Measurements from ENCODE around the gene ENPP1. TPM values are rescaled to one million over a fixed set of nuclear protein-coding genes. Genes with fewer than 3 reads are reported as not detected.
"Not testable (repeated sequence)": the region's sequence is repeated elsewhere in the genome, so short reads cannot be mapped to it uniquely, and the experiment has no call there.

ENPP1 gene
- total and polyA plus RNA-seq, 2 experiments from 2014 or later, result 34.2 to 53.7 TPM

- Histone ChIP-seq H3K9me2 (ENCODE audit: insufficient read depth) (no peaks in the 10 kb centered on the region), H3K4me1 (ENCODE audit: insufficient read depth) (peaks cover 6% of the 10 kb centered on the region; the same call in 1 of the 2 replicates), H3K27me3 (replicated peaks; ENCODE audit: insufficient read depth) (no peaks in the 10 kb centered on the region), H3K27ac (no peak overlapping the region), H3K4me3 (no peak overlapping the region), H3K79me2 (ENCODE audit: insufficient read depth) (no peaks in the 10 kb centered on the region), H3K4me2 (ENCODE audit: unreplicated experiment) (no peak overlapping the region), H2AFZ (no peak overlapping the region), H4K20me1 (ENCODE audit: insufficient read depth) (no peaks in the 10 kb centered on the region), H3K9me3 (ENCODE audit: low read depth) (no peaks in the 10 kb centered on the region), H3K9ac (no peak overlapping the region), H3F3A (ENCODE audit: insufficient read depth) (no peaks in the 10 kb centered on the region), H3K36me3 (ENCODE audit: low read depth) (no peaks in the 10 kb centered on the region)
- DNase-seq, result peak; percentile 61
- 6 to 10% methylated on average over 1 of the region's 1 CpG for WGBS, 2 experiments (ENCODE audit: low coverage in 1 of 2, low lambda C conversion rate in 2 of 2, missing lambda C conversion rate in 2 of 2)
- in situ Hi-C loops (cut with MboI), result loop anchor here (10.0 to 25.0 kb wide), 2 partner anchors 219 to 873 kb away; partner anchors contain the start of gene SLC18B1
- no peak for TF ChIP-seq EZH2 (IDR thresholded peaks at IDR 0.05; ENCODE audit: insufficient read depth, poor library complexity, severe bottlenecking)
These were observed 106.4 kb downstream of the ENPP1 start for GRCh38 chr6:131914234-131914633.

- DNase-seq, result peak; percentile 84
These were observed 107.3 kb downstream of the ENPP1 start for GRCh38 chr6:131914967-131915751.

GRCh38 chr6:131916091-131916796 is 108.4 kb downstream of the ENPP1 start:
- not testable (repeated sequence) for H3K4me2 ChIP-seq (ENCODE audit: unreplicated experiment); H3K27me3 ChIP-seq (replicated peaks; ENCODE audit: insufficient read depth); H3F3A ChIP-seq (ENCODE audit: insufficient read depth); H3K9me2 ChIP-seq (ENCODE audit: insufficient read depth); H2AFZ ChIP-seq; H3K79me2 ChIP-seq (ENCODE audit: insufficient read depth); H3K4me1 ChIP-seq (ENCODE audit: insufficient read depth); H3K27ac ChIP-seq; H3K9me3 ChIP-seq (ENCODE audit: low read depth); H3K36me3 ChIP-seq (ENCODE audit: low read depth); H4K20me1 ChIP-seq (ENCODE audit: insufficient read depth); H3K9ac ChIP-seq; H3K4me3 ChIP-seq
- WGBS, 2 experiments (ENCODE audit: low coverage in 1 of 2, low lambda C conversion rate in 2 of 2, missing lambda C conversion rate in 2 of 2), result 94 to 97% methylated on average over 2 of the region's 2 CpGs
- in situ Hi-C loops (cut with MboI), result loop anchor here (10.0 to 25.0 kb wide), 2 partner anchors 221 to 871 kb away; partner anchors contain the start of gene SLC18B1
- DNase-seq, result peak; percentile 18

More at GRCh38 chr6:131914967-131915751, 107.3 kb downstream of the ENPP1 start:
- Histone ChIP-seq H3K9me3 (ENCODE audit: low read depth) (no peaks in the 10 kb centered on the region), H3K36me3 (ENCODE audit: low read depth) (no peaks in the 10 kb centered on the region), H2AFZ (peak overlapping the region; percentile 59), H3K27ac (no peak overlapping the region), H3K9ac (no peak overlapping the region), H3K9me2 (ENCODE audit: insufficient read depth) (no peaks in the 10 kb centered on the region), H3K27me3 (replicated peaks; ENCODE audit: insufficient read depth) (no peaks in the 10 kb centered on the region), H3K4me2 (ENCODE audit: unreplicated experiment) (peak overlapping the region; percentile 29), H3K79me2 (ENCODE audit: insufficient read depth) (no peaks in the 10 kb centered on the region), H3K4me1 (ENCODE audit: insufficient read depth) (peaks cover 6% of the 10 kb centered on the region; the same call in 1 of the 2 replicates), H3K4me3 (peak overlapping the region; percentile 37), H4K20me1 (ENCODE audit: insufficient read depth) (no peaks in the 10 kb centered on the region), H3F3A (ENCODE audit: insufficient read depth) (no peaks in the 10 kb centered on the region)
- WGBS, 2 experiments (ENCODE audit: low coverage in 1 of 2, low lambda C conversion rate in 2 of 2, missing lambda C conversion rate in 2 of 2), result 24 to 28% methylated on average over 10 of the region's 10 CpGs
- in situ Hi-C loops (cut with MboI), result loop anchor here (10.0 to 25.0 kb wide), 2 partner anchors 220 to 872 kb away; partner anchors contain the start of gene SLC18B1
- TF ChIP-seq EZH2 (IDR thresholded peaks at IDR 0.05; ENCODE audit: insufficient read depth, poor library complexity, severe bottlenecking), result no peak
- no peak for TF ChIP-seq EZH2phosphoT487 (IDR thresholded peaks at IDR 0.05; ENCODE audit: insufficient read depth, low read depth)

- H4K20me1 ChIP-seq (ENCODE audit: insufficient read depth), result no peaks in the 10 kb centered on the region
- peaks cover 6% of the 10 kb centered on the region; the same call in 1 of the 2 replicates for H3K4me1 ChIP-seq (ENCODE audit: insufficient read depth)
- no peaks in the 10 kb centered on the region for H3F3A ChIP-seq (ENCODE audit: insufficient read depth)
- H2AFZ ChIP-seq, result no peak overlapping the region
- H3K4me3 ChIP-seq, result no peak overlapping the region
- TF ChIP-seq EZH2phosphoT487 (IDR thresholded peaks at IDR 0.05; ENCODE audit: insufficient read depth, low read depth) (no peak), EZH2 (IDR thresholded peaks at IDR 0.05; ENCODE audit: insufficient read depth, poor library complexity, severe bottlenecking) (no peak)
- no peak for DNase-seq
- no peak overlapping the region for H3K4me2 ChIP-seq (ENCODE audit: unreplicated experiment)
- no peaks in the 10 kb centered on the region for H3K27me3 ChIP-seq (replicated peaks; ENCODE audit: insufficient read depth)
- H3K9me2 ChIP-seq (ENCODE audit: insufficient read depth), result no peaks in the 10 kb centered on the region
- no peaks in the 10 kb centered on the region for H3K9me3 ChIP-seq (ENCODE audit: low read depth)
- H3K27ac ChIP-seq, result no peak overlapping the region
- in situ Hi-C loops (cut with MboI), result loop anchor here (10.0 to 25.0 kb wide), 2 partner anchors 222 to 870 kb away; partner anchors contain the start of gene SLC18B1
- WGBS, 2 experiments (ENCODE audit: low coverage in 1 of 2, low lambda C conversion rate in 2 of 2, missing lambda C conversion rate in 2 of 2), result 83 to 86% methylated on average over 2 of the region's 2 CpGs
- no peak overlapping the region for H3K9ac ChIP-seq
- H3K36me3 ChIP-seq (ENCODE audit: low read depth), result no peaks in the 10 kb centered on the region
- H3K79me2 ChIP-seq (ENCODE audit: insufficient read depth), result no peaks in the 10 kb centered on the region
These were observed 109.0 kb downstream of the ENPP1 start for GRCh38 chr6:131916847-131917246.
